HG03280 (cell line): ENCODE data around the gene TMPRSS12.
"Not testable (repeated sequence)": the region's sequence is repeated elsewhere in the genome, so short reads cannot be mapped to it uniquely, and the experiment has no call there.

ENCODE experiments used
- ATAC-seq: cut with Tn5 transposase; IDR thresholded peaks from one replicate; pipeline ENCODE4 v1.9.1; 2021; ENCODE audit warnings: mild to moderate bottlenecking, moderate library complexity; ENCODE audit not compliant: unreplicated experiment

TMPRSS12 gene

GRCh38 chr12:50842637-50843493 is at the start of gene TMPRSS12:
Gene TMPRSS12, plus strand, starts transcription at chr12:50842926. Its CDS starts 39 bp downstream, at chr12:50842965.
- ATAC-seq = no peak

- no peak for ATAC-seq
These were observed 42.8 kb upstream of the TMPRSS12 start for GRCh38 chr12:50799908-50800307.

GRCh38 chr12:50803230-50803875 is 39.4 kb upstream of the TMPRSS12 start:
- no peak for ATAC-seq

- ATAC-seq = no peak
These were observed 36.5 kb upstream of the TMPRSS12 start for GRCh38 chr12:50806176-50806575.

GRCh38 chr12:50809131-50809530 is 33.6 kb upstream of the TMPRSS12 start:
- not testable (repeated sequence) for ATAC-seq

GRCh38 chr12:50814921-50815320 is 27.8 kb upstream of the TMPRSS12 start:
- not testable (repeated sequence) for ATAC-seq

GRCh38 chr12:50820177-50820576 is 22.5 kb upstream of the TMPRSS12 start:
- no peak for ATAC-seq

- ATAC-seq = no peak
These were observed 20.6 kb upstream of the TMPRSS12 start for GRCh38 chr12:50822082-50822481.

- not testable (repeated sequence) for ATAC-seq
These were observed 19.0 kb upstream of the TMPRSS12 start for GRCh38 chr12:50823724-50824123.

GRCh38 chr12:50824914-50825313 is 17.8 kb upstream of the TMPRSS12 start:
- no peak for ATAC-seq

- no peak for ATAC-seq
These were observed 17.3 kb upstream of the TMPRSS12 start for GRCh38 chr12:50825372-50825838.

GRCh38 chr12:50828121-50828520 is 14.6 kb upstream of the TMPRSS12 start:
- ATAC-seq = no peak

- no peak for ATAC-seq
These were observed 13.8 kb upstream of the TMPRSS12 start for GRCh38 chr12:50828886-50829285.

GRCh38 chr12:50833801-50834200 is 8.9 kb upstream of the TMPRSS12 start:
- ATAC-seq = not testable (repeated sequence)

GRCh38 chr12:50839042-50839441 is 3.7 kb upstream of the TMPRSS12 start:
- ATAC-seq = no peak

- ATAC-seq = no peak
These were observed 1.8 kb upstream of the TMPRSS12 start for GRCh38 chr12:50840809-50841487.

GRCh38 chr12:50841716-50842531 is 802 bp upstream of the TMPRSS12 start:
- ATAC-seq = no peak

- ATAC-seq = no peak
These were observed 2.4 kb downstream of the TMPRSS12 start for GRCh38 chr12:50845021-50845647.

GRCh38 chr12:50848963-50849362 is 6.2 kb downstream of the TMPRSS12 start:
- ATAC-seq = no peak

GRCh38 chr12:50855218-50855617 is 12.5 kb downstream of the TMPRSS12 start:
- ATAC-seq = not testable (repeated sequence)
